Astrocyte of the cerebellum (primary cell): ENCODE results near the gene MAGI1.

Experiments used
- DNase-seq: peaks from one replicate; pipeline ENCODE4 v3.0.0-alpha.2; 2011; ENCODE audit warnings: low read depth
- H3K4me3 ChIP-seq: 2 replicates; pipeline ENCODE4 v1.5.1; 2011; ENCODE audit warnings: mild to moderate bottlenecking, low read depth, low read length, moderate library complexity
- in situ Hi-C: cut with HindIII; loops from 2 replicates; pipeline ENCODE4 v1.10.0; 2017; ENCODE audit warnings: low sequenced_read_pairs
- TF ChIP-seq, protein P1 (sequence below): IDR thresholded peaks from 2 replicates; pipeline ENCODE4 v1.5.1; 2012; ENCODE audit warnings: low read length, low read depth, moderate library complexity, mild to moderate bottlenecking; ENCODE audit errors: missing control alignments

Gene MAGI1

DNA sequence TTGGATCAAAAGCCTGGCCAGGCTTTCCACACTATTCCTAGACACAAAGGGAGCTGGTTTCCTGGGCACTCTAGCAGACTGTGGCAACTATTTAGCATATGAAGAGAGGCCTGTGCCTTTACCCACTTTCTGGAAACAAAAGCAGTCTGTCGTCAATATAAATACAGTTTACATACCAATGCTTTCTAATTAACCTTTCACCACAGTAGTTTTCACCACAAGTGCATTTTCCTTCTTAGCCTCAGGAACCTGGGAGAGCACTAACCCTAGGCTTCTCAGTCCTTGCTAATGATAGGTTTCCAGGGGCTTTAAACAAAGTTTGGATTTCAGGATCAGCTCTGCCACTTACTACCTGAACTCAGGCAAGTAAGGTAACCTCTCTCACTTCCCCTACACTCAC lies 499.1 kb downstream of the MAGI1 start:
- TF ChIP-seq, protein P1, sequence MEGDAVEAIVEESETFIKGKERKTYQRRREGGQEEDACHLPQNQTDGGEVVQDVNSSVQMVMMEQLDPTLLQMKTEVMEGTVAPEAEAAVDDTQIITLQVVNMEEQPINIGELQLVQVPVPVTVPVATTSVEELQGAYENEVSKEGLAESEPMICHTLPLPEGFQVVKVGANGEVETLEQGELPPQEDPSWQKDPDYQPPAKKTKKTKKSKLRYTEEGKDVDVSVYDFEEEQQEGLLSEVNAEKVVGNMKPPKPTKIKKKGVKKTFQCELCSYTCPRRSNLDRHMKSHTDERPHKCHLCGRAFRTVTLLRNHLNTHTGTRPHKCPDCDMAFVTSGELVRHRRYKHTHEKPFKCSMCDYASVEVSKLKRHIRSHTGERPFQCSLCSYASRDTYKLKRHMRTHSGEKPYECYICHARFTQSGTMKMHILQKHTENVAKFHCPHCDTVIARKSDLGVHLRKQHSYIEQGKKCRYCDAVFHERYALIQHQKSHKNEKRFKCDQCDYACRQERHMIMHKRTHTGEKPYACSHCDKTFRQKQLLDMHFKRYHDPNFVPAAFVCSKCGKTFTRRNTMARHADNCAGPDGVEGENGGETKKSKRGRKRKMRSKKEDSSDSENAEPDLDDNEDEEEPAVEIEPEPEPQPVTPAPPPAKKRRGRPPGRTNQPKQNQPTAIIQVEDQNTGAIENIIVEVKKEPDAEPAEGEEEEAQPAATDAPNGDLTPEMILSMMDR: no peak
- in situ Hi-C loops: no loop called here
- H3K4me3 ChIP-seq: no peak overlapping the region
- no peak for DNase-seq

DNA sequence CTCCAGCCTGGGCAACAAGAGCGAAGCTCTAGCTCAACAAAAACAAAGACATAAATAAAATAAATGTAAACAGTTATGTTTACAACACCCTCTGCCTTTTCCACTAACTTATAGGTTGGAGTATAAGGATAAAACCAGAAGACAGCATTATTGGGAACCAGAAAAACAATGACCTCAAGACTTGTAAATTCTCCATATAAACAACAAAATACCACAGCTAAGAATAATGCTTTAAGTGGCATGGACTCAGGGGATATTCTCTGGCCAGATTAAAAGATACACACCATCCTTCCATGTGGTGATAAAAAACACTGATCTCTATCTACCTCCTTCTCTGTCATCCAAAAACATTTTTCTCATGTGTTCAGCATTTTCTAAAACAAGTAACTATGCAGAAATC lies 500.6 kb downstream of the MAGI1 start:
- no peak for DNase-seq
- TF ChIP-seq, protein P1: no peak
- H3K4me3 ChIP-seq: no peak overlapping the region
- in situ Hi-C loops: no loop called here

DNA sequence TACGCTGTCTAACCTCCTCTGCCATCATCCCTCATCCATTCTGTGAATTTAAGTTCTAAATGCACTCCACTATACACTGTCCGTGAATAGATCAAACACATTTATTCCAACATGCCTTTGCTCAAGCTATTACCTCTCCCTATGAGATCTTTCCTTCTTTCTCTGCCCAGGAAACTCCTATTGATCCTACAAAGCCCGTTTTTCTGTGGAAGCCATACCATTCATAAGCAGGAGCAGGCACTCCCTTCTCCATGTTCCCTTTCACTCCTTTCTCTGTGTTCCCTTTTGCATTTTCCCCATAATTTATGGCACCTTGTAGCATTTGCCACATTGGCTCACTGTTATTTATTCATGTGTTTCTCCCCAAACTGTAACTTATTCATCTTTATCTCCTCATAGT lies 501.6 kb downstream of the MAGI1 start:
- H3K4me3 ChIP-seq: no peak overlapping the region
- no peak for DNase-seq
- TF ChIP-seq, protein P1: no peak
- in situ Hi-C loops: no loop called here

DNA sequence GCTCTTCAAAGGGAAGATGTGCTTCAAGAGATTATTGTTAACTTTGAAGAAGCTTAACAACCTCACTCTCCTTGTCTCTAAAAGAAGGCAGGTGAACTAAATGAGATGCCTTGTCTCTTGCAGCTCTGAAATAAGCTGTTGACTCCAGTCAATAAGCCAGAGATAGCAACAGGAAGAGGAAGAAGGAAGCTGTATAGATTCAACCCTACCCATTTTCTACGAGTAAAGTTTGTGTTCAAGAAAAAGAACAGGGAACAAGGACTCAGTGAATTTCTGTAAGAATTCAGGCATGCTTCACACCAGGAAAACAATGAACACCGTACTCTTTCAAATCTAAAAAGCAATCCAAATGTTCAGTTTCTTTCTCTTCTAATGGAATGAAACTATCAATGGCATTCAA lies 503.5 kb downstream of the MAGI1 start:
- no peak for DNase-seq
- H3K4me3 ChIP-seq: no peak overlapping the region
- TF ChIP-seq, protein P1: no peak
- in situ Hi-C loops: no loop called here

DNA sequence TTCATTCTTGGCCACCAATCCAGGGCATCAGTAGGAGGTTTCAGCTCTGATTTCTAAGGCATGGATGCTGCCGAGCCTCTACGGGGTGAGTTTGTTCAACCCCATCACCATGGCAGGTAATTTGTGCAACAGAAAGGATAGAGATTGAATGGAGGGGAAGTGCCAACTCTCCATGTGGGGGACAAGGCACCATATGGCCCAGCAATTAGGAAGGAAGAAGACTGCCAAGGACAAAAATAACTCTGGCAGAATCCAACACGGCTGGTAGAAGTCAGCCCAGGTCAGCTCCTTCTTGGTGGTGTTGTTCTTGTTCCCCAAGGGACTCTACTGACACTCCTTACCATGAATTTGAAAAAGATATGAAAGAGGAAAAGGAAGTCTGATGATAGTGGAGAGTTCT lies 503.9 kb downstream of the MAGI1 start:
- DNase-seq: no peak
- TF ChIP-seq, protein P1: no peak
- H3K4me3 ChIP-seq: no peak overlapping the region
- in situ Hi-C loops: no loop called here

DNA sequence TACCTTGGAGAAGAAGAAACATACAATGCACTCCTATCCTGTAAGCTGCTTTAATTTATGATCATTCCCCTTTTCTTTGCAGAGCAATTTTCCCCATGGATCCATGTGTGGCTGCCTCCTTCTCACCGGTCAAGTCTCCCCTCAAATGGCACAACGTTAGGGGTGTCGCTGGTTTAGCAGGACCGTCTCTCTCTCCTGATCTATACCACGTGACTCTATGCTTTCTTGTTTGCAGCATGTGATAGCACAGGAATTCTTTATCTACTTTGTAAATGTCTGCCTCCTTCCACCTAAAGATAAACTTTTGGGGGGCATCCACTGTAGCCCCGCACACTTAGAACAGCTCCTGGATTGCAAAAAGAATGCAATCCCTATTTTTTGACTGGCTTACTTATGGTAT lies 506.0 kb downstream of the MAGI1 start:
- in situ Hi-C loops: no loop called here
- no peak for DNase-seq
- no peak overlapping the region for H3K4me3 ChIP-seq
- TF ChIP-seq, protein P1: no peak

DNA sequence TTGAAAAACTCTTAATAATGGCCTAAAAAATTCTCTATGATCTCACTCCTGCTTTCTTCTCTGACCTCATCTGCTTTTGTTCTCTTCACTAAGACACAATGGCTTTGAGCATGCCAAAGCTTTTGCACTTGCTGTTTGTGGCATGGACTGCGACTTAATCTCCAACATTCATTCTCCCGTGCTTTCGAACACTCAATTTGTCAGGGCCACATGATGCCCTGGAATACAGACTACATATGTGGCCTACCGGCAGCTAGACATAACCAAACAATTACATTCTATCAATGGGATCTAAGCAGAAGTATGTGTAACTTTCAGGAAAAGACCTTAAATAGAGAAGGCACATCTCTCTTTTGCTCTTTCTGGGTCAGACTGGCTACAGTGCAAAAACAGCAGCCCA lies 506.5 kb downstream of the MAGI1 start:
- DNase-seq: no peak
- TF ChIP-seq, protein P1: no peak
- in situ Hi-C loops: no loop called here
- no peak overlapping the region for H3K4me3 ChIP-seq
